NCI-H2081 treated with DMSO at 0.1 percent for 48 hours (cell line): ENCODE results near the gene ZNRF2.
"Not testable (repeated sequence)": the region's sequence is repeated elsewhere in the genome, so short reads cannot be mapped to it uniquely, and the experiment has no call there.

Experiments used
- DNase-seq: peaks from one replicate; lab custom pipeline; 2025; lab: John Stamatoyannopoulos, UW

ZNRF2 gene

DNA sequence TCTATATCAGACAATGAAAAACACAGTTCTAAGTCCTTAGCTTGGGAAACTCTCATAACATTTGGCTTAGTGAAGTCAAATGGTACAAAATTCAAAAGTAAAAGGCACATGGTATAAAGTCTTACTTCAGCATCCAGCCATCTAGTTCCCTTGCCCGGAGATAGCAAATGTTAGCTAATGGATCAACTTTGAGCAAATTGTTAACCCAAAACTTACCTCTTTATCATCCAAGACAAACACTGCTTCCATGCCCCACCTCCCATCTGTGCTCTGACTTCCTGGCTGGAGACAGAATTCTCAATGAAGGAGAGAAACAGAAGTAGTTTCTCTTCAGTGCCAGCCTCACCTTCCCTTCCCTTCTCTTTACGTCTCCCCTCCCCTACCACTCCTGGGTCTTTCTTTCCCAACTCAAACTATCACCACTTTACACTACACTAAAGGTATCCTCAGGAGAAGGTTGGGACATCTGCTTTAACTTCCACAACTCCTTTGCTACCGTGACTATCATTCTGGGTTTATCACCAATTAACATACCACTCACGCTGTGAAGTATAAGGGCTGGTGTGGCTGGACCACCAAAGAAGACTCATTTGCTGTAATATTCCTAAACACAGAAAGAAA is 21.2 kb upstream of the ZNRF2 start:
- no peak for DNase-seq

DNA sequence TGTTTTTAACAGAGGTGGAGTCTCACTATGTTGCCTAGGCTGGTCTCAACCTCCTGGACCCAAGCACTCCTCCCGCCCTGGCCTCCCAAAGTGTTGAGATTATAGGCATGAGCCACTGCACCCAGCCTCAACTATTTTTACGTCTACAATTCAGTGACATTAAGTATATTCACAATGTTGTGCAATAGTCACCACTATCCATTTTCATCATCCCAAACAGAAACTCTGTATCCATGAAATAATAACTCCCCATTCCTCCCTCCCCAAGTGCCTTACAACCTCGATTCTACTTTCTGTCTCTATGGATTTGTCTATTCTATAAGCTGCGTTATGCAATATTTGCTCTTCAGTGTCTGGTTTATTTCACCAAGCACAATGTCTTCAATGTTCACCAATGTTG is 20.3 kb upstream of the ZNRF2 start:
- DNase-seq, result no peak

DNA sequence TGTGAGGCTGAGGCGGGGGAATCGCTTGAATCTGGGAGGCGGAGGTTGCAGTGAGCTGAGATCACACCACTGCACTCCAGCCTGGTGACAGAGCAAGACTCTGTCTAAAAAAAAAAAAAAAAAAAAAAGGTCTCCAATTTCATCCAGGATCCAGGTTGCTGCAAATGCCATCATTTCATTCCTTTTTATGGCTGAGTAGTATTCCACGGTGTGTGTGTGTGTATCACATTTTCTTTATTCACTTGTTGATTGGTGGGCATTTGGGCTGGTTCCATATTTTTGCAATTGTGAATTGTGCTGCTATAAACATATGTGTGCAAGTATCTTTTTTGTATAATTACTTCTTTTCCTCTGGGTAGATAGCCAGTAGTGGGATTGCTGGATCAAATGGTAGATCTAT is 19.2 kb upstream of the ZNRF2 start:
- not testable (repeated sequence) for DNase-seq

DNA sequence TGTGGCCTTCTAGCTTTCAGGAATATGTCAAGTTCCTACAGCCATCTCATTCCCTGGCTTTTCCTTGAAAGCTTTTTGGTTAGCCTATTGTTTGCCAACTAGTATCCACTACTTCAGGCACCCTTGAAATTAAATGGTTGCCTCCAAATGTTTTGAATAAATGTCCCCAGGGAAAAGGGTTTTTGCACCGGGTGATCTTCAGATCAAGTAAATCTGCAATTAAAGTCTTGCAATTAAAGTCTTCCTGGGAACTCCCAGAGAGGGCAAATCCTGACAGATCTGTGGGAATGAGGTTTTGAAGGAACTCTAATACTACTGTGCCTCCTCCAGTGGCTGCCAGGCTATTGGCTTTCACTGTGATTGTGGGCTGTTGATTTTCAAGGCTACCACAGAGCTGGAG is 17.7 kb upstream of the ZNRF2 start:
- DNase-seq, result no peak

DNA sequence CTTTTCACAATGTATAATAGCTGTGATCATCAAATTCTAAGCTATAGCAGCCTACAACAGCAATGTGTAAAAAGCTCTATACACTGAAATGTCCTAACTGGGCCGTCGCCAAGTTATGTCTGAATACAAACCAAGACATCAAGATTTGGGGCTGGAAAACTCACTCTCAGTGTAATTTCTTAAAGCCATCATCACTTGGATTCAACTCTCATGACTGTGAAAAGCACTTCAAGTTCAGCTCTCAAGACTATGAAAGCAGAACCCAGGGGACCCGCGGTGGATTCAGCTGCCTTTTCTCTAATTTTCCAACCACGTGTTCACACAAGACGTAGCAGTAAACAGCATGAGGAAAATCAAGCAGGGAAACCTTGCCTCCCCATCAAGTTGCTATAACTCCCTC is 15.8 kb upstream of the ZNRF2 start:
- DNase-seq, result no peak

DNA sequence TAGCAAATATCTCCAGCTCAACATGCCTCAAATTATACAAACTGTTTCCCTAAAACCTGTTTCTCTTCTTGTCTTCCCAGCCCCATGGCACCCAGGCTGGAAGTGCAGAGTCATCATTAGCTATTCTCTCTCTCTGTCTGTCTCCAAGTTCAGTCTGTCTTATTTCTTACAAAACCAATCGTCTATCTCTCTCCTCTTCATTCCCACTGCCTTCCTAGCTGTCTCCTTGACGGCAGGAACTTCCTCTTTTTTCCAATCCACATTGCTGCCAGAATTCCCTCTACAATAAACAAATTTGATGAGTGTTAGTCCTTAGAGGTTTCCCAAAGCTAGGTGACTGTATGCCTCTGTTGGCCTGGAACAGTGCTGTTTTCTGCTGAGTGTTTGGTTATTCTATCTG is 14.9 kb upstream of the ZNRF2 start:
- no peak for DNase-seq

DNA sequence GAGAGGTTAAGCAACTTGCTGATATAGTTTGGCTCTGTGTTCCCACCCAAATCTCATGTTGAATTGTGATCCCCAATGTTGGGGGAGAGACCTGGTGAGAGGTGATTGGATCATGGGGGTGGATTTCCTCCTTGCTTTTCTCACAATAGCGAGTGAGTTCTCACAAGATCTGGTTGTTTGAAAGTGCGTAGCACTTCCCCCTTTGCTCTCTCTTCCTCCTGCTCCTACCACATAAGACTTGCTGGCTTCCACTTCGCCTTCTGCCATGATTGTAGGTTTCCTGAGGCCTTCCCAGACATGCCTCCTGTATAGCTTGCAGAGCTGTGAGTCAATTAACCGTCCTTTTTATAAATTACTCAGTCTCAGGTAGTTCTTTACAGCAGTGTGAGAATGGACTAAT is 13.5 kb upstream of the ZNRF2 start:
- DNase-seq, result no peak

DNA sequence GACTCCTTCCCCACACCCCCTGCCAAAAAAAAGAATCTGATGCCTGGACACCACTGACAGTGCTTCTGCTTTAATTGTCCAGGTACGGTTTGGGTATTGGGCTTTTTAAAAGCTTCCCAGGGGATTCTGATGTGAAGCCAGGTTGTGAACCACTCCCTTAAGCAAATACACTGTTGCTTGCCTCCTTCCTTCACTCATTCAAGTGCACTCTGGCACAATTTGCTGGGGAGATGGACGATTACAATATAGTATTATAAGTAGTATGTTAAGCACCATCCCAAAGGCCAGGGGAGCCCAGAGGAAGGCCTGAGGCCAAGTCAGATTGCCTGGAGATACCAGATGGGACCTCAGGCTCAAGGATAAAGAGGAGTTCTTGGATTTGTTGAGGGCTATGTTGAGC is 12.3 kb upstream of the ZNRF2 start:
- DNase-seq, result no peak

DNA sequence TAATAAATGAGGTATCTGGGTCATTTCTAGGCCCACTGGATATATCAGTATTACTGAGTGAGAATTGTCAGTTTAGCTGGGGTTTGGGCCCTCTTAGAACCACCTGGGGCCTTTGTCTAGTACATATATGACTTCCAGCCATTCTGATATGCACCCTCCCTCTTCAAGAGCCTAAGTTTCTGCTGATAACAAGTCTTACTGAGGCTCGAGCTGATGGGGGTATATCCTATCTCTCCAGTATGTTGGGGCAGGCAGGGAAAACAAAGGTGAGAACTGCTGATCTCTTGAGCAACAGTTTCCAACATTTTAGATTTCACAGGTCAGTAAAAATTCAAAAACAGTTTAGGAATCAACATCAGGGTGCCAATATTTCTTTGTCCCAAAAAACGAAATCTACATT is 10.8 kb upstream of the ZNRF2 start:
- no peak for DNase-seq

DNA sequence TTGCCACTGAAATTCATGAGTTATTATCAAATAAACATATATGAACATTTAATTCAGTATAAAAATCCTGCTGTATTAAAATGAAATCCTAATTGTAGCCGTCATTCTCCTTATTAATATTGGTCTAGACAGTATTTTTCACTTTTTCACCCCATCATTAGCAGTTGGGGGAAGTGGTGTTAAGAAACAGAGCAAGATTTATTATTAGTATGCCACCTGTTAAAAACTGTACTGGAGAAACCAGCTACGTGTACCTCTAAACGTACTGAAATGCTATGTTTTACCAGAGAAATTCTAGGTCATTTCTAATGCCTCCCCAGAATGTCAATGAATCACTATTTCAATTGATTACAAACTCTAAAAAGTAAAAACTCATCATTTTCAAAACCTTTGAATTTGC is 9.8 kb upstream of the ZNRF2 start:
- no peak for DNase-seq

DNA sequence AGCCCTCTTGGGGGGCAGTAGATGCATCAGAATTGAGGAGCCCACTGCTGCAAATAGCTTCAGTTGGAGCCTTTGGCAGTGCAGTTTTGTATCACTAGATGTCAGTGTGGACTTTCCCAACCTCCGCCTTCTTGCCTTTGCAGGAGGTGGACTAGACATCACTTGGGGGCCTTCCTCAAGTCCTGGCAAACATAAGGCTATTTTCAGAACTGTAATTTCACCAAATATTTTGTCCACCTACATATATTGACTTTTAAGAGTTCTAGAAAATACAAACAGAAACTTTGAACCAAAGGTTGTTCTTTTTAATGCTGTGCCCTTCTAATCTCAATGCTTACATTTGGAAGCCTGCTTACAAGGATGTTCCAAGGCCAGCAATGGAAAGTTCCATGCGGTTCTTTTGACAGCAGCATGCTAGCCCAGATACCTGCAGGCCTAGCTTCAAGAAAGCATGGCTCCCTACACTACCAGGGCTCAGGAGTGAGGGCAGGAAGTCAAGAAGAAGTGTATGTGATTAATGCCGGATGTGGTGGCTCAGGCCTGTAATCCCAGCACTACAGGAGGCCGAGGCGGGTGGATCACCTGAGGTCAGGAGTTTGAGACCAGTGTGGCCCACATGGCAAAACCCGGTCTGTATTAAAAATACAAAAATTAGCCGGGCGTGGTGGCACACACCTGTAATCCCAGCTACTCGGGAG is 8.0 kb upstream of the ZNRF2 start:
- DNase-seq, result no peak

DNA sequence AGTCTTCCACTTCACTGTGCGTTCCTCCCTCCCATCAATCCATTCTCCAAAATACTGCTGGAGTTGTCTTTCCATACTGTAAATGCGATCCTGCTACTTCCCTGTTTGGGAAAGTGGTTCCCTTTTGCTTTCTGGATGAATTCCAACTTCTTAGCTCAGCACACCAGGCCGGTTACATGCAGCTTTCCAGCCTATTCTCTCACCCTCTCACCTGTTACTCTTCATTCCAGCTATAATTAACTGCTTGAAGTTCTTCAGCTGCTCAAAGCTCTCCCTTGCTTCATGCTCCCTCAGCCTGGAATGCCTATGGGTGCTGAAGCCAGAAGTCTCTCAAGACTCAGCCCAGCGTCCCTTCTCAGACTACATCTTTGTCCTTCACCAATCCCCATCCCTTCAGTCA is 6.0 kb upstream of the ZNRF2 start:
- no peak for DNase-seq

DNA sequence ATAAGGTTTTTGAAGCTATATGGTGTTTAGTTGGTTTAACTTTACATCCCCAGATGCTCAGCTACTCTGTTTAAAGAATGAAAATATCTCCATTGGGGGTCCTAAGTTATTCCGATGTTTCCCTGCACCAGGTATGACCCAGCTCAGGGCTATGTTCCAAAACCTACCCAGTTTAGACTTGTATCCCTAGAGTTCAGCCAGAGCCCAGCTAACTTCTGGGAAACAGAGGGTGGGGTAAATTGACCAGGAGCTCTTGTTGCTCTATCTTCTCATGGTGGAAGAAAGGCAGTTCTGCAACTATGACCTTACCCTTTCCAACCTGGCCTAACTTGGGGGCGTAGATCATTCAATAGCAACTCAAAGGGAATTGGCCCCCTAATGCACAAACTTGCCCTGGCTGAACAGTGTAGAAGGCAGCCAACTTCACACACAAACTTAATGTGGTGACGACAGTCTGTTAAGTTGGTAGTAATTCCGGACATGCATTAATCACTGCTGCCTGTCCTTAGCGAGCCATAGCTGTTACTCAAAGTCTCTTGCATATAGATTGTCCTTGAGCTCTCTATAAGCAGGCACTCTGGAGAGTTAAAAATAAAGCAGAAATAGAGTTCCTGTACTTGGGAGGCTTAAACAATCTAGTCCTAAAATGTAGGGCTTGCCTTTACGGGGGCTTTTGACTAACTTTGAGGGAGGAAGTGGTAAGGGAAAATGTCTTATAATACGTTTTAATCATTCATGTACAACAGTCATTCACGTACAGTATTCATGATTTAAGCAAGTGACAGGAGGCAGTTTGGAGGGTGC is 5.3 kb upstream of the ZNRF2 start:
- DNase-seq, result no peak

DNA sequence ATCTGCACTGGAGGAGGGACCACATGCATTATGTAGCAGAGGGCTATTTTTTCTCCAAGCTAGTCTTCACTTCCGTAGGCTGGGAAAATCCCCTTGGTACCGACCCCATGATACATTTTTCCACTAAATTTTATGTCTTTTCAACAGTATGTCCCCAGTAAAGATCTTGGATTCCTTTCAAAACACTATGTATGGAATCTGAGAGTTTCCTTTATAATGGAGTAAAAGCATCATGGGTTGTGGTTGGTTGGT is 4.8 kb upstream of the ZNRF2 start:
- no peak for DNase-seq

DNA sequence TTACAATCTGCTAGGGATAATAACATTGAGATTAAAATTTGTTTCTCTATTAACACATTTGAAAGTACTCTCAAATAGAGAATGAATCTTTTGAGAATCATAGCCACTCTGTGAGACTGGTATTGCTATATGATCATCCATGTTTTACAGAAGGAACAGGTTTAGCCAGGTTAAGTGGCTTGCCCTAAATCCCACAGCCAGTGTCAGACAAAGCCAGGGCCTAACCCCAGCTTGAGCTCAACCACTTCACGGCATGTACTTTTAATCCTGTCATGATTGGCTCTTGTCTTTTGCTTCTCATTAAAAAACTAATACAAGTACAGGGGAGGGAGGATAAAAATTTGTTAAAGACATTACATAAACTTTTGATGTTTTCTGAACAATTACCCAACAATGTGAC is 3.8 kb upstream of the ZNRF2 start:
- no peak for DNase-seq

DNA sequence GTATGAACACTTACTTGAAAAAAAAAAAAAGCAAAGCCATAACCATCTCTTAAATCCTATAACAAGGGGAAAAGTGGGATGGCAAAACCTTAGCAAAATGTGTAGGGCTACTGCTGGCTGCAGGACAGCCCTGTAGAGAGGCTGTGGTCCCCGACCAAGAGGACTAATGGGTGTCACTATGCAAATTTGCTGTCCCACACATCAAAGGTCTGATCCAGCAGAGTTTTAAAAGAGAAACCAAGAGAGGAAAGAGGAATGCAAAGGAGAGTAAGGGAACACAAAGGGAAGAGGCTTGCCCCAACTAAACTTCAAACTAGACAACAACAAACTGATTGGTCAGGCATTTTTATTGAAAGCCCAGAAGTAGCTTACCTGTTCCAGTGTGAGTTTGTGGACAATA is 3.1 kb upstream of the ZNRF2 start:
- no peak for DNase-seq

DNA sequence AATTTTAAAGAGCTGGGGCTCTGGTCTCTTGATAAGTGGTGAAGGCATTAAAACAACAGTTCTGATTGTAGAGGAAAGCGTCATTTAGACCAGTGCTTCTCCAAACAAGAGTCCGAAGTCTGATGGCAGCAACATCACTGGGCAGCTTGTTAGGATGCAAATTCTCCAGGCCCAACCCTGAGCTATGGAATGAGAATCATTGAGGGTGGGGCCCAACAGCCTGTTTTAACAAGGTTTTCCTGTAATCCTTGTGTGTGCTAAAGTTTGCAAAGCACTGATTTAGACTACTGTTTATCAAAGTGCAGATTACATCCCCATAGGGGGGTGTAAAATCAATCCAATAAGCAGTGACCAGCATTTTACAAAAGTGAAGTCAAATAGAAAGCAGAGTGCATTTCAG is 2.6 kb upstream of the ZNRF2 start:
- DNase-seq, result no peak

DNA sequence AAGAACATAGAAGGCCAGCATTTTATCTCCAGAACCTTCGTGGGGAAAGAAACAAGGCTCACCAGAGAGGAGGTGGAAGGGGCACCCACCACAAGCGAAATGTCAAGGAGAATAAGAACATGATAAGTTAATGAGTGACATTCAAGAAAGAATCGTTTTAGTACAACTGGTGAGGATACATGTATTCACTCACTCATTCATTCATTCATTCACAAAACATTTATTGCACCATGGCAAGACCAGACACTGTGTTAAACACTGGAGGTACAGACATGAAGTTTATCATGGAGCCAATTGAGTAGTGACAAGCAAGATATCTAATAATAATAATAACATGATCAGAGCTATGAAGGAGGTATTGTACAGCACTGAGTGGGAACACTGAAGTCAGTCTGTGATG is 1.7 kb upstream of the ZNRF2 start:
- DNase-seq, result no peak

DNA sequence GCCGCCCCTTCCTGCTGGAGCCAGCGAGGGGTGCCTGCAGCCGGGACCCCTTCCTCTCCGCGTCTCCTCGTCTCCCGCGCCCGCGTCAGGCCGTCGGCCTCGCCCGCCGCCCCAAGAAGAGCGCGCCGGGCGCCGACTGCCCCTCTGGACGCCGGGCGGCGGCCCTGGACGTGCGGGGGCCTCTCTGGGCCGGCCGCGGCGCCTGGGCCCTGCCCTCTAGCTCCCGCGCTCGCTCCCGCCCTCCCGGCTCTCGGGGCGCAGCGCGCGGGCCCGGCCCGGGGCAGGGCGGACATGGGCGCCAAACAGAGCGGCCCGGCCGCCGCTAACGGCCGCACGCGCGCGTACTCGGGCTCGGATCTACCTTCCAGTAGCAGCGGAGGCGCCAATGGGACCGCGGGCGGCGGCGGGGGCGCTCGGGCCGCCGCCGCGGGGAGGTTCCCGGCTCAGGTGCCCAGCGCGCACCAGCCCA is 704 bp downstream of the ZNRF2 start:
- no peak for DNase-seq

DNA sequence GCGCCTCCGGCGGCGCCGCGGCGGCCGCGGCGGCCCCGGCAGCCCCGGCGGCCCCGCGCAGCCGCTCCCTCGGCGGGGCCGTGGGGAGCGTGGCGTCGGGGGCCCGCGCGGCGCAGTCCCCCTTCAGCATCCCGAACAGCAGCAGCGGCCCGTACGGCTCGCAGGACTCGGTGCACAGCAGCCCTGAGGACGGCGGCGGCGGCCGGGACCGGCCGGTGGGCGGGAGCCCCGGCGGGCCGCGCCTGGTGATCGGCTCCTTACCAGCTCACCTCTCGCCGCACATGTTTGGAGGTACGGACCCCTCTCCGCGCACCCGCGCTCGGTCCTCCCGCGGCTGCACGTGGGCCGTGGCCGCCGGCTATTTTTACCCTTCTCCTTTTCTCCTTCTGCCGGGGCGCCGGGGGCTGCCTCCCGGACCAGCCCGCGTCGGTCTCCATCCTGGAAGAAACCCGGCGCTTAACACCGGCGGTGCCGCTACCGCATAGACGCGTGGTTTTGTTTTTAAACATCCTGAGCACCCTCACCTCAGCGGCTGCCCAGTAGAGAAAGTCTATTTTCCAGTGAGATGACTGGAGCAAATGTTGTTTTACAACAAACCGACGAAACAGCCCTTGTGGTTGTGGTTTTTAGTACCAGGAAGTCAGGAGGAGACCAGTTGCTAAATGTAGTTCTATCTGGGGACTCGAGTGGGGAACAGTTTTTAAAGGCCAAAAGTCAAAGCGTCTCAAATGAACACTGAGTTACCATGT is 1.3 kb downstream of the ZNRF2 start:
- no peak for DNase-seq

DNA sequence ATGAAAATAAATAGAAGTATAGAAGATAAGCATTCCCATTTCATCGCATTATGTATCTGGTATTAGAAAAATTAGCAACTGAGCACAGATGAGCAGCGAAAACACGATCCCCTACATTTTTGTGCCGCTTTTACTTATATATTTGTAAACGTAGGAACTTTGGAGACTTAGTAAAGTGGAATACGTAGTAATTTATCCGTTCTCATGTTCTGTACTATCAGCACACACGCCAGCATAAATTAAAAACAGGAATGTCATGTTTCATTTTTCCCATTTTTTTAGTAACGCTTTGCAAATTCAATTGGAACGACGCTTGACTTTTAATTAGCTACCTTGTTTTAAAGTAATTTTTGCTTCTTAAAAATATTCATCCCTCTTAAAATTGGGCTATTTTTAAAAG is 2.4 kb downstream of the ZNRF2 start:
- DNase-seq, result no peak

DNA sequence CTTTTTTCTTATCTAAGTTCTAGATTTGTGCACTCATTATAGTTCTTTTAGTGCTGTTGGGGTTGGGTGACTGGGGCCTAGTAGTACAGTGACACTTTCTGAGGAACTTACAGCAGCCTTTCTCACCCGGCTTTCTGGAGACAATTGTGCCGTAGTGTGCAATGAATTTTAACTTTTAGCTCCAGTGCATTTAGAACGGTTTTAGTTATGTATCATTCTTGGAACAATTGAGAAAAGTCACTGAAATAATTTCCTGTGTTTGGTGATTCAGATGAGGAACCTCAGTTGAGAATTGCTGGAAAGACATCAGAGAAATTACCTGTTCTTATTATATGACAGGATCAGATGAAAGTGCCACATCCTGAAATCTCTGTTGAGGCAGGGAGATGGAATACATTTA is 3.2 kb downstream of the ZNRF2 start:
- DNase-seq, result not testable (repeated sequence)

DNA sequence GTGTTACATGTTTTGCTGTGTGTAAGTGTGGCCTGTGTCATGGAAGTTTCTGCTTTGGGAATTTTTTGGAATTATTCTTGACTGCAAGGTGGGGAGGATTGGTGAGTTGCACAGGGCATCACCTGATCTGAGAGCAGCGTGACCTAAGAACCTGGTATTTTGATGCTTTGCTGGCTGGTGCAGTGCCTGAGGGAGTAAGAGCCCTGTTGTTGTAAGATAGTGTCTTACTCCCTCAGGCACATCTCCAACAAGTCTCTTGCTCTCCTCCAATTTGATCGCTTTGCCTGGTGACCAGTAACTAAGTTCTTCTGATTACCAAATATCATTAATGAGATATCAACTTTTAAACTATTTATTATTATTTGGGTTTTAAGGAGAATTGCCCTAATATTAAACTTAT is 5.2 kb downstream of the ZNRF2 start:
- not testable (repeated sequence) for DNase-seq
